Suprapubic skin (tissue), 4 donors: ENCODE results near the gene PLXNB1.
A peak's percentile ranks its signal among the peaks of the same experiment; 100 is the strongest.

Experiments used
- CTCF ChIP-seq, 2 donors: fragments of 200-600 bp in 1 of 2; fragments of 450-650 bp in 1 of 2; sonication (generic) in 1 of 2; IDR thresholded peaks; one replicate each; pipeline ENCODE4 v1.5.1; 2016 to 2019; ENCODE audit warnings: antibody characterized with exemption in 2 of 2, mild to moderate bottlenecking in 1 of 2, moderate library complexity in 1 of 2
- EP300 ChIP-seq: sonication (generic); formaldehyde crosslinking; IDR thresholded peaks from one replicate; pipeline ENCODE4 v1.6.1; 2017; ENCODE audit warnings: antibody characterized with exemption
- POLR2AphosphoS5 ChIP-seq, 3 donors: sonication (generic); formaldehyde crosslinking; IDR thresholded peaks; one replicate each; pipeline ENCODE4 v1.6.1; 2017; ENCODE audit warnings: antibody characterized with exemption in 3 of 3

DNA sequence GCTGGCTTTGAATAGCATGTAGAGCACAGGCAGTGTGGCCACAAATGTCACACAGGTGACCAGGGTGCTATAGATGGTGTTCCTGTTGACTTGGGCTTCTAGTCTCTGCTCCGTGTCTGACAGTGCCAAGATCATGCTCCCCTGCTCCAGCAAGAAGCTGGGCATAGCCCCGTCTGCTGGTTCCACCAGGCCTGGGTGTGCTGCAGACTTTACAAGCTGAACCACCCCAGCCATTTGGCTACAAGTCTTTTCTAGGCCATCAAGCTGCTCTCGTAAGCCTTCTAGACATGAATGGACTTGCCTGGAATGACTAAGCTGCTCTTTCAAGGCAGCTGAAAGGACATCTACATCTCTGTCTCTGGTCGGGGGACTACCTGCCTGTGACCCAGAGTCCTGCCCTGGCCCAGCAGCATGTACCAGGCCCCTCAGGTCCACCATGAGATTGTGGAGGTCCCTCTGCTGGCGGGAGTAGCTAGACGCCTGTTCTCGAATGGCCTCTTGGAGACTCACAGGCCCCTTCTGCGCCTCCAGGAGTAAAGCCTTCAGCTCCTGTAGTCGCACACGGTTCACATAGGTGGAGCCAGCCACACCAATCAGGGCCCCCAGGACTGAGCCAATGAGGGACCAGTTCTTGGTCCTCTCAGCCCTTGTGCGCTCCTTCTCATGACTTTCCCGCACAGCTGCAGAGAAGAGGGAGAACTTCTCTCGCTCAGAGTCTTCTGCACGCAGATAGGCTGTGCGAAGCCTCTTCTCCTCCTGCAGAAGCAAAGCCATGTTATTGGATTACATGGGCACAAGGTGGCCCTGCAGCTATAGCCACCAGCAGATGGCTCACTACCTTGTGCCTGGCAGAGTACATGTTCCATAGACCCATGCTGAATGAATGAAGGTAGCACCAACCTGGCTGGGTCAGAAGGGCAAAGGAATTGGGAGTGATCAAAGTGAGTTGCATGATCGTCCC is 2.8 kb upstream of the PLXNB1 start:
- no peak for TF ChIP-seq CTCF (IDR thresholded peaks at IDR 0.05)
- peak in 1 of 3 donors; percentile 71 for TF ChIP-seq POLR2AphosphoS5 (IDR thresholded peaks at IDR 0.05)
- no peak for TF ChIP-seq EP300
